Left lung (tissue), 10 donors: Measurements from ENCODE around the gene MSH5. TPM values are rescaled to one million over a fixed set of nuclear protein-coding genes. Genes with fewer than 3 reads are reported as not detected.

Experiments used
- ATAC-seq: fragments of 200-7000 bp; cut with Tn5 transposase; one replicate; pipeline ENCODE4 v1.9.1; 2020; ENCODE audit warnings: moderate library complexity
- DNase-seq, 4 donors: peaks; one replicate each; pipeline ENCODE4 v3.0.0-alpha.2; 2013 to 2020
- H3K27ac ChIP-seq, 2 donors: fragments of 200-600 bp; sonication (generic) in 1 of 2; one replicate each; pipeline versions ENCODE4 v1.5.0 to v1.8.0; 2020 to 2021
- H3K27me3 ChIP-seq, 2 donors: fragments of 200-600 bp; sonication (generic) in 1 of 2; one replicate each; pipeline versions ENCODE4 v1.5.0 to v1.8.0; 2020 to 2021
- H3K36me3 ChIP-seq, 2 donors: fragments of 200-600 bp; sonication (generic) in 1 of 2; one replicate each; pipeline versions ENCODE4 v1.5.0 to v1.8.0; 2020 to 2021
- H3K4me1 ChIP-seq, 2 donors: fragments of 200-600 bp; one replicate each; pipeline ENCODE4 v1.8.0; 2021
- H3K4me3 ChIP-seq, 2 donors: fragments of 200-600 bp; sonication (generic) in 1 of 2; one replicate each; pipeline versions ENCODE4 v1.5.0 to v1.8.0; 2020 to 2021; ENCODE audit warnings: mild to moderate bottlenecking in 1 of 2
- H3K9me3 ChIP-seq, 2 donors: fragments of 200-600 bp; sonication (generic) in 1 of 2; one replicate each; pipeline versions ENCODE4 v1.5.0 to v1.8.0; 2020 to 2021
- intact Hi-C, 2 donors: fragments of 100-400 bp; cut with DNase I; formaldehyde crosslinking; loops; one replicate each; pipeline versions ENCODE4 v1.11.2 to v1.14.2; 2022
- polyA plus RNA-seq, 6 donors: library from polyadenylated mRNA; unstranded; fragments of 120-200 nt; gene quantifications; one replicate each; pipeline ENCODE4 v1.2.1, GENCODE V29; 2013; ENCODE audit not compliant: insufficient read length in 6 of 6
- total RNA-seq, 2 donors: library from RNA; stranded (reverse); fragmentation: NEBNext Ultra II Directional; extraction: Animal tissue kit (Norgen Biotek cat#: 25700); gene quantifications; one replicate each; pipeline ENCODE4 v1.2.1, GENCODE V29; 2021
- TF ChIP-seq, protein P1 (sequence below), 2 donors: fragments of 200-600 bp; sonication (generic) in 1 of 2; IDR thresholded peaks; one replicate each; pipeline versions ENCODE4 v1.5.0 to v1.8.0; 2021; ENCODE audit warnings: antibody characterized with exemption in 2 of 2
- donor health status: DM: no; HTN: yes; CAD: no.
- donor health status: DM: no; HTN: no; CAD: no.

Gene MSH5
- total and polyA plus RNA-seq, 8 donors, result 9.7 to 49.8 (median 36.7) TPM

DNA sequence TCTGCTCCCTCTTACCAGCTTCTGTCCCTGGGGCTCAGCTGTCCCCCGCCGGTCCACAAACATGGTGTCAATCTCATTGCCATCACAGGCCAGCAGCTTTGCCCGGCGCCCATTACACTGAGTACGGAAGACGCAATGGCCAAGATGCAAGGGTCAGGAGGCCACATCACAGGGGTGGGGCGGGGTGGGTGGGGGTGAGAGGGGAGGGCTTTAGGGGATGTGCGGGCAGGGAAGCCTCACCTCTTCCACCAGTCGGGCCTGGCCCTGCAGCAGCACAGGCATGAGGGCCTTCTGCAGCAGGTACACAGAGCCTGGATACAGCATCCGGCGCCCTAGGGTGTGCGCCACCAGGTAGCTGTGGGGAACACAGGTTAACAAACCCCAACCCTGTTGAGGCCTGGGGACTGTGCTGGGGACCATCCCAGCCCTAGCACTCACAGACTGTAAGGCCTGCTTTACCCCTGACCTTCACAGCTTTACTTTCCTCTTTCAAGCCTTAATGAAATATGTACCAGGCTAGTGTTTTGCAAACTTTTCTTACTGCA, 48.2 kb upstream of the MSH5 start:
- H3K4me1 ChIP-seq, result no peaks in the 10 kb centered on the region
- H3K27ac ChIP-seq, result no peak overlapping the region
- no peak overlapping the region for H3K4me3 ChIP-seq
- no peaks in the 10 kb centered on the region for H3K27me3 ChIP-seq
- TF ChIP-seq, protein P1, sequence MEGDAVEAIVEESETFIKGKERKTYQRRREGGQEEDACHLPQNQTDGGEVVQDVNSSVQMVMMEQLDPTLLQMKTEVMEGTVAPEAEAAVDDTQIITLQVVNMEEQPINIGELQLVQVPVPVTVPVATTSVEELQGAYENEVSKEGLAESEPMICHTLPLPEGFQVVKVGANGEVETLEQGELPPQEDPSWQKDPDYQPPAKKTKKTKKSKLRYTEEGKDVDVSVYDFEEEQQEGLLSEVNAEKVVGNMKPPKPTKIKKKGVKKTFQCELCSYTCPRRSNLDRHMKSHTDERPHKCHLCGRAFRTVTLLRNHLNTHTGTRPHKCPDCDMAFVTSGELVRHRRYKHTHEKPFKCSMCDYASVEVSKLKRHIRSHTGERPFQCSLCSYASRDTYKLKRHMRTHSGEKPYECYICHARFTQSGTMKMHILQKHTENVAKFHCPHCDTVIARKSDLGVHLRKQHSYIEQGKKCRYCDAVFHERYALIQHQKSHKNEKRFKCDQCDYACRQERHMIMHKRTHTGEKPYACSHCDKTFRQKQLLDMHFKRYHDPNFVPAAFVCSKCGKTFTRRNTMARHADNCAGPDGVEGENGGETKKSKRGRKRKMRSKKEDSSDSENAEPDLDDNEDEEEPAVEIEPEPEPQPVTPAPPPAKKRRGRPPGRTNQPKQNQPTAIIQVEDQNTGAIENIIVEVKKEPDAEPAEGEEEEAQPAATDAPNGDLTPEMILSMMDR (IDR thresholded peaks at IDR 0.05), result no peak
- peaks cover 0 to 100% of the 10 kb centered on the region in 2 donors for H3K36me3 ChIP-seq
- DNase-seq (no peak), ATAC-seq (no peak)
- no peaks in the 10 kb centered on the region for H3K9me3 ChIP-seq
- intact Hi-C loops, result no loop called here

DNA sequence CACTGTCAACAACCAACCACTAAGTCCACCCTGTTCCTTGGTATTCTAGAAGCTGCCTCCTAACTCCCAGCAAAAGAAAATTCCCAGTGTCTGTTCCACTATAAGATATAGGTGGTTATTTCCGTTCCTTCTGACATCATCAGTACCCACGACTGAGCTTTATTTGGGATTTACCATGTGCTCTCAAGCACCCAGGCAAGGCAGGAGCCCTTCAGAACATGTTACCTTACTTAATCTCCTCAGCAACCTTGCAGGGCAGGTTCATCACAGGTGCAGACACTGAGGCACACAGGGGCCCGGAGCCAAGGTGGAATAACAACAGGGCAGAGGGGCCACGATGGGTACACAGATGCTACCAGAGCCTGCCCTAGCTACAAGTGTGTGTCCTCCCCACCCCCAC, 47.5 kb upstream of the MSH5 start:
- intact Hi-C loops, result no loop called here
- no peak overlapping the region for H3K4me3 ChIP-seq
- no peak for DNase-seq
- peaks cover 0 to 97% of the 10 kb centered on the region in 2 donors for H3K36me3 ChIP-seq
- no peak overlapping the region for H3K27ac ChIP-seq
- no peak for ATAC-seq
- TF ChIP-seq, protein P1 (IDR thresholded peaks at IDR 0.05), result no peak
- no peaks in the 10 kb centered on the region for H3K4me1 ChIP-seq
- no peaks in the 10 kb centered on the region for H3K27me3 ChIP-seq
- H3K9me3 ChIP-seq, result no peaks in the 10 kb centered on the region

DNA sequence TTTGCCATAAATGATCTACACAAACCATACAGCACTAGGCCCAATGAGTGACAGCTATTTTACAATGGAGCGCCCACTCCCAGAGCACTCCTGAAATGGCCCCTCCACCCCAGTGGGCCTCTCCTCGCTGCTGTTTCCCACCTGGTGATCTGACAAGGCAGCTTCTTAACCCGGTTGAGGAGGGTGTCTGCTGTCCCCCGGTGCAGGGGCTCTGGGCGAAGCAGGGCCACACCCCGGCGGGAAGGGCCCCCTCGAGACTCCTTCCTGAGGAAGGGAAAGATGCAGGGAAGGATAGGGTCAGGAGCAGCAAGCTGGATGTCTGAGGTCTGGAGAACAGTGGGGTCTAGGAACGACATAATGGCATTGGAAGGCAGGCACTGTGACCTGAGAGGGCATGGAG, 46.9 kb upstream of the MSH5 start:
- H3K27me3 ChIP-seq, result no peaks in the 10 kb centered on the region
- H3K4me1 ChIP-seq, result no peaks in the 10 kb centered on the region
- intact Hi-C loops, result no loop called here
- no peak overlapping the region for H3K27ac ChIP-seq
- ATAC-seq (no peak), DNase-seq (peak in 1 of 4 donors; percentile 29)
- TF ChIP-seq, protein P1 (IDR thresholded peaks at IDR 0.05), result no peak
- H3K9me3 ChIP-seq, result no peaks in the 10 kb centered on the region
- H3K4me3 ChIP-seq, result no peak overlapping the region
- peaks cover 0 to 92% of the 10 kb centered on the region in 2 donors for H3K36me3 ChIP-seq

DNA sequence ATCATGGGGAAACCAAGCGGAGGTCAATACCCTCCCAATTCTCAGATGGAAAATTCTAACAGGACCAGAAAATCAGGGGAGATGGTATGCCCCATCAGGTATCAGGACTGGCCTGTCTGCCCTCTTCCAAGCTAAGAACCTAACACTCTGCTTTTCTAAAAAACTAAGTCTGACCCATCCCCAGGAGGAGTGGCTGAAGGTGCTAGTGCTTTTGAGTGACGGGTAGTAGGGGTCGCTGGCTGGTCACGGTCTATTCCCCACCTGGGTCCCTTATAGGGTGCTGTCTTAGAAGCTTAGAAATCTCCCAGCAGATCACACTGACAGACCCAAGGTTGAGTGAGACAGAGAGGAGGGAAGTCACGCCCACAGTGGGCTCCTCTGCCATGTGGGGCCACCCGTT, 46.3 kb upstream of the MSH5 start:
- Histone ChIP-seq H3K4me1 (no peaks in the 10 kb centered on the region), H3K9me3 (no peaks in the 10 kb centered on the region), H3K4me3 (no peak overlapping the region), H3K27ac (no peak overlapping the region), H3K27me3 (no peaks in the 10 kb centered on the region), H3K36me3 (peaks cover 0 to 89% of the 10 kb centered on the region in 2 donors)
- intact Hi-C loops, result no loop called here
- DNase-seq, result no peak
- ATAC-seq, result no peak
- TF ChIP-seq, protein P1 (IDR thresholded peaks at IDR 0.05), result no peak

DNA sequence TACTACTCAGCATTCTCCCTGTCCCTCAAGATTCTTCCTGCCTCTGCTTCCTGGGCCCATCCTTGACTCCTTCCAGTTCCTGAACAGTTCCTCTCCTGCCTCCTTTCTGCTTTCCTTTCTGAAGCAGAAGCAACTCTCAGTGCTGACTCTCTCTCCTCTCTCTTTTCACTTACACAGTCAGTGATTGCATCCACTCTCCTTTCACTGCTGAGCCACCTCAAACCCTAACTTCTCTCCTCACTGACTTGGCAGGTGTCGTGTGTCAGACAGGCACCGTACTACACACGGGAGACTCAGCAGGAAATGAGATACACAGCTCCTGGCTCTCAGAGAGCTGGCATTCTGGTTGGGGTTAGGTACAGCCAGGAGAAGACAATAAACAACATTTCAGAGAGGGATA, 42.2 kb upstream of the MSH5 start:
- DNase-seq (no peak), ATAC-seq (no peak)
- H3K36me3 ChIP-seq, result peaks cover 0 to 71% of the 10 kb centered on the region in 2 donors
- intact Hi-C loops, result no loop called here
- no peak overlapping the region for H3K4me3 ChIP-seq
- peaks cover 13 to 28% of the 10 kb centered on the region in 2 donors for H3K4me1 ChIP-seq
- TF ChIP-seq, protein P1 (IDR thresholded peaks at IDR 0.05), result no peak
- no peaks in the 10 kb centered on the region for H3K27me3 ChIP-seq
- no peaks in the 10 kb centered on the region for H3K9me3 ChIP-seq
- no peak overlapping the region for H3K27ac ChIP-seq
